Endothelial cell of umbilical vein (primary cell): ENCODE measurements around the gene GAL. TPM values are rescaled to one million over a fixed set of nuclear protein-coding genes. Genes with fewer than 3 reads are reported as not detected.

Experiments
- BruUV-seq: library from RNA; stranded (reverse); fragments of 400-500 nt; replicated peaks from 2 replicates; lab custom pipeline; 2021; lab: Mats Ljungman, UMichigan
- CTCF ChIA-PET: fragments of 300-600, 350-600 bp; sonication (Branson Sonifier 250); formaldehyde crosslinking; loops from one replicate; lab custom pipeline; 2021; ENCODE audit warnings: antibody characterized with exemption, inconsistent platforms; lab: Charles Lee
- POLR2A ChIA-PET: fragments of 300-600, 350-600 bp; sonication (Branson Sonifier 250); formaldehyde crosslinking; loops from one replicate; lab custom pipeline; 2021; ENCODE audit warnings: antibody characterized with exemption, inconsistent platforms; lab: Charles Lee
- DNase-seq: peaks from one replicate; pipeline ENCODE4 v3.0.0-alpha.2; 2011; ENCODE audit warnings: low read depth, low spot score
- FAIRE-seq: peaks from 2 replicates; lab custom pipeline; 2011; peaks lifted over from hg19 to GRCh38; lab: Jason Lieb, UNC
- H2AFZ ChIP-seq: 2 replicates; pipeline ENCODE4 v1.6.0; 2012; ENCODE audit warnings: low read depth, low read length, control low read depth, inconsistent platforms
- H3K27ac ChIP-seq: 2 replicates; pipeline ENCODE4 v1.5.1; 2011; ENCODE audit warnings: low read depth, mild to moderate bottlenecking, control low read depth, low read length, moderate library complexity; ENCODE audit not compliant: insufficient read depth
- H3K27me3 ChIP-seq, 2 experiments: 2 replicates each; pipeline versions ENCODE4 v1.6.0 to v1.6.1; 2011; ENCODE audit warnings: low read length in 2 of 2, mixed read lengths in 1 of 2; ENCODE audit not compliant: control insufficient read depth in 2 of 2, insufficient read depth in 2 of 2
- H3K36me3 ChIP-seq, 2 experiments: 2 replicates in 1 of 2; 3 replicates in 1 of 2; pipeline ENCODE4 v1.5.1; 2011; ENCODE audit warnings: low read length in 2 of 2, mild to moderate bottlenecking in 1 of 2, moderate library complexity in 1 of 2; ENCODE audit not compliant: control insufficient read depth in 2 of 2, insufficient read depth in 2 of 2; ENCODE audit errors: extremely low read depth in 1 of 2
- H3K4me1 ChIP-seq: 3 replicates; pipeline ENCODE4 v1.5.1; 2011; ENCODE audit warnings: mild to moderate bottlenecking, low read length; ENCODE audit not compliant: control insufficient read depth, insufficient read depth; ENCODE audit errors: extremely low read depth
- H3K4me2 ChIP-seq: 2 replicates; pipeline ENCODE4 v1.6.1; 2011; ENCODE audit warnings: low read length, control low read depth, mixed read lengths; ENCODE audit not compliant: insufficient read depth
- H3K4me3 ChIP-seq, 3 experiments: fragments of 200-600 bp in 1 of 3; sonication (generic), shearing (Covaris generic) in 1 of 3; replicated peaks in 1 of 3; 2 replicates each; pipeline ENCODE4 v1.5.1; 2011 to 2016; ENCODE audit warnings: control low read depth in 3 of 3, low read length in 3 of 3, mild to moderate bottlenecking in 2 of 3, inconsistent platforms in 1 of 3, low read depth in 1 of 3, moderate library complexity in 1 of 3; ENCODE audit not compliant: insufficient read depth in 1 of 3
- H3K79me2 ChIP-seq: 2 replicates; pipeline ENCODE4 v1.6.0; 2012; ENCODE audit warnings: low read length, inconsistent platforms; ENCODE audit not compliant: control insufficient read depth, insufficient read depth
- H3K9ac ChIP-seq: replicated peaks from 2 replicates; pipeline ENCODE3; 2011; ENCODE audit warnings: low read length, control low read depth; ENCODE audit not compliant: insufficient read depth; ENCODE audit errors: extremely low read depth
- H3K9me1 ChIP-seq: replicated peaks from 3 replicates; pipeline ENCODE4 v1.6.0; 2011; ENCODE audit warnings: mild to moderate bottlenecking, low read length; ENCODE audit not compliant: control insufficient read depth, insufficient read depth; ENCODE audit errors: extremely low read depth
- H3K9me3 ChIP-seq: replicated peaks from 2 replicates; pipeline ENCODE4 v1.5.1; 2012; ENCODE audit warnings: low read length, inconsistent platforms; ENCODE audit not compliant: control insufficient read depth, insufficient read depth
- H4K20me1 ChIP-seq: replicated peaks from 2 replicates; pipeline ENCODE3; 2011; ENCODE audit warnings: mild to moderate bottlenecking, low read length; ENCODE audit not compliant: control insufficient read depth, insufficient read depth; ENCODE audit errors: extremely low read depth
- CTCF ChIP-seq, 2 donors: IDR thresholded peaks; 1 replicate in 1 of 2; 2 replicates in 1 of 2; pipeline ENCODE4 v1.5.1; 2011; ENCODE audit warnings: low read length in 2 of 2, mild to moderate bottlenecking in 2 of 2, moderate library complexity in 2 of 2, control low read depth in 1 of 2, inconsistent platforms in 1 of 2, low read depth in 1 of 2; ENCODE audit not compliant: insufficient read depth in 1 of 2; ENCODE audit errors: extremely low read depth in 1 of 2
- EZH2 ChIP-seq: IDR thresholded peaks from 2 replicates; pipeline ENCODE4 v1.6.1; 2012; ENCODE audit warnings: borderline replicate concordance, low read depth, mild to moderate bottlenecking, moderate library complexity, low read length, inconsistent platforms; ENCODE audit not compliant: severe bottlenecking
- FOS ChIP-seq: IDR thresholded peaks from 2 replicates; pipeline ENCODE4 v1.6.1; 2011; ENCODE audit warnings: mild to moderate bottlenecking, low read length, moderate library complexity, borderline replicate concordance; ENCODE audit not compliant: insufficient read depth
- GATA2 ChIP-seq: IDR thresholded peaks from 2 replicates; pipeline ENCODE4 v1.7.0; 2011; ENCODE audit warnings: low read depth, mild to moderate bottlenecking, moderate library complexity, mixed read lengths, low read length; ENCODE audit not compliant: insufficient read length, insufficient read depth
- JUN ChIP-seq: IDR thresholded peaks from 2 replicates; pipeline ENCODE4 v1.6.1; 2011; ENCODE audit warnings: borderline replicate concordance, low read depth; ENCODE audit not compliant: insufficient read length, insufficient read depth
- MAX ChIP-seq: IDR thresholded peaks from 2 replicates; pipeline ENCODE4 v1.6.1; 2011; ENCODE audit not compliant: insufficient read depth, insufficient read length
- POLR2A ChIP-seq: IDR thresholded peaks from 2 replicates; pipeline ENCODE4 v1.6.1; 2012; ENCODE audit warnings: low read depth, mild to moderate bottlenecking, control low read depth, low read length
- POLR2AphosphoS5 ChIP-seq: IDR thresholded peaks from 2 replicates; pipeline ENCODE4 v1.6.1; 2012; ENCODE audit warnings: low read depth, mild to moderate bottlenecking, control low read depth, low read length, moderate library complexity; ENCODE audit not compliant: insufficient read depth
- dilution Hi-C: fragments of 300-500 bp; cut with MboI; formaldehyde crosslinking; loops from one replicate; pipeline ENCODE4 v1.15.0; 2019; ENCODE audit warnings: low sequenced_read_pairs; ENCODE audit not compliant: extremely low pct_ligation_motif_present
- intact Hi-C: fragments of 100-400 bp; cut with micrococcal nuclease; formaldehyde crosslinking; loops from one replicate; pipeline ENCODE4 v1.10.0; 2022
- polyA plus RNA-seq, 4 experiments: library from polyadenylated mRNA; depleted of rRNA in 3 of 4; stranded (reverse) in 3 of 4; unstranded in 1 of 4; fragments of >200 nt; gene quantifications; 2 replicates each; pipeline versions ENCODE4 v1.2.1 to v1.2.3, GENCODE V29; 2011 to 2012; ENCODE audit warnings: missing spikeins in 1 of 4
- total RNA-seq: library from RNA; stranded (reverse); gene quantifications from 2 replicates; pipeline ENCODE4 v1.2.3, GENCODE V29; 2021

GAL gene
- total and polyA plus RNA-seq, 2 donors (not counting 3 experiments of a cell fraction or from before 2014, with no cell fraction given) = 1.2 to 9.8 TPM

- dilution Hi-C loops = no loop called here
- intact Hi-C loops = no loop called here
Measured at GRCh38 chr11:68693484-68693882, 9.1 kb downstream of the GAL start.

GRCh38 chr11:68694431-68695297 is 10.3 kb downstream of the GAL start:
- CTCF ChIA-PET = no interaction called here
- no peak for DNase-seq
- H3K27me3 ChIP-seq = peaks cover 2 to 17% of the 10 kb centered on the region in 2 experiments
- H3K4me1 ChIP-seq = no peaks in the 10 kb centered on the region
- dilution Hi-C loops (no loop called here), intact Hi-C loops (no loop called here)
- H3K9me1 ChIP-seq = no peaks in the 10 kb centered on the region
- no peaks in the 10 kb centered on the region for H3K36me3 ChIP-seq
- TF ChIP-seq POLR2A (no peak), POLR2AphosphoS5 (no peak), JUN (no peak), GATA2 (no peak), CTCF (IDR thresholded peaks at IDR 0.05; ENCODE audit: extremely low read depth in 1 of 2, insufficient read depth in 1 of 2, low read depth in 1 of 2, low read length in 2 of 2) (no peak), MAX (no peak), FOS (no peak), EZH2 (no peak)
- no peak overlapping the region for H3K4me2 ChIP-seq
- H4K20me1 ChIP-seq = no peaks in the 10 kb centered on the region
- POLR2A ChIA-PET = no interaction called here
- no peak overlapping the region for H2AFZ ChIP-seq
- H3K4me3 ChIP-seq = no peak overlapping the region
- H3K9me3 ChIP-seq = no peaks in the 10 kb centered on the region
- H3K27ac ChIP-seq = no peak overlapping the region
- H3K9ac ChIP-seq = no peak overlapping the region
- H3K79me2 ChIP-seq = no peaks in the 10 kb centered on the region
- FAIRE-seq = no peak
- BruUV-seq = no TSS peak

More at GRCh38 chr11:68693484-68693882, 9.1 kb downstream of the GAL start:
- H3K27me3 ChIP-seq = peaks cover 2 to 17% of the 10 kb centered on the region in 2 experiments
- ChIA-PET CTCF (no interaction called here), POLR2A (interaction anchor here (0.5 kb wide), 1 partner anchor 219 kb away, joined by 6 read pairs; no protein-coding TSS in a partner anchor)
- H2AFZ ChIP-seq = no peak overlapping the region
- H4K20me1 ChIP-seq = no peaks in the 10 kb centered on the region
- no peaks in the 10 kb centered on the region for H3K9me3 ChIP-seq
- no peaks in the 10 kb centered on the region for H3K79me2 ChIP-seq
- H3K4me2 ChIP-seq = no peak overlapping the region
- FAIRE-seq = no peak
- no peaks in the 10 kb centered on the region for H3K4me1 ChIP-seq
- H3K4me3 ChIP-seq = no peak overlapping the region
- no peak overlapping the region for H3K27ac ChIP-seq
- no peak overlapping the region for H3K9ac ChIP-seq
- H3K36me3 ChIP-seq = no peaks in the 10 kb centered on the region
- BruUV-seq = no TSS peak
- TF ChIP-seq MAX (no peak), FOS (no peak), JUN (no peak), POLR2AphosphoS5 (no peak), EZH2 (no peak)
- no peaks in the 10 kb centered on the region for H3K9me1 ChIP-seq
- DNase-seq = no peak
